Progenitor cell of endocrine pancreas (in vitro differentiated cells): ENCODE data around the gene MED4. TPM values are rescaled to one million over a fixed set of nuclear protein-coding genes. Genes with fewer than 3 reads are reported as not detected.

Experiments
- DNase-seq: peaks from one replicate; pipeline ENCODE4 v3.0.0; 2021; ENCODE audit warnings: low spot score; ENCODE audit not compliant: unreplicated experiment
- H3K27ac Mint-ChIP-seq: 2 replicates; pipeline ENCODE4 v1.8.0; 2021; ENCODE audit warnings: mild to moderate bottlenecking, moderate library complexity, mixed read lengths
- H3K27me3 Mint-ChIP-seq: 2 replicates; pipeline ENCODE4 v1.8.0; 2021; ENCODE audit warnings: mixed read lengths
- H3K36me3 Mint-ChIP-seq: 2 replicates; pipeline ENCODE4 v1.8.0; 2022; ENCODE audit warnings: mixed read lengths; ENCODE audit not compliant: insufficient read depth
- H3K4me1 Mint-ChIP-seq: 2 replicates; pipeline ENCODE4 v1.8.0; 2021; ENCODE audit warnings: low read depth, mixed read lengths
- H3K4me3 Mint-ChIP-seq: 2 replicates; pipeline ENCODE4 v1.8.0; 2021; ENCODE audit warnings: low read depth, mild to moderate bottlenecking, moderate library complexity, mixed read lengths
- H3K9me3 Mint-ChIP-seq: 2 replicates; pipeline ENCODE4 v1.8.0; 2021; ENCODE audit warnings: low read depth, mixed read lengths
- total RNA-seq: library from RNA; stranded (reverse); gene quantifications from 2 replicates; pipeline ENCODE4 v1.2.1, GENCODE V29; 2021
- TF ChIP-seq, protein P1 (sequence below): fragments of 200-600 bp; sonication (generic); IDR thresholded peaks from one replicate; pipeline ENCODE4 v1.5.0; 2021; ENCODE audit warnings: antibody characterized with exemption, mild to moderate bottlenecking; ENCODE audit not compliant: unreplicated experiment

MED4 gene
- total RNA-seq, 1 donor from 2014 or later = 56.1 TPM

DNA sequence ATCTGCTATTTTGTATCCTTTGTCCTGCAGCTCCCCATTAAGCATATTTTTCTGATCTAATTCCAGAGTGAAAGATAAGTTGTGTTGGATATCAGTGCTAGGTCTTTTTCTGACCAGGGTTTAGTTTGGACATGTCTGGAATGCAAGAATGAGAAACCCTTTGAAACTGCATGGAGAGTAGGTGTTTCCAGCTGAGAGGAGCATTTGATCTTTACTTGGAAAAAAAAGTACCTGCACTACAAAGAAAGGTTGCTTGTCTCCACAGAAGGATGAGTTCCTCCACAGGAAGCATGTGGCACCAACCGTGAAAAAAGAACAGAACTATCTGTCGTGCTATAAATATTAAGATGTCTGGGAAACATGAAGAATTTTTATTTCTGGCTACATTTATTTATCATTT is 36.6 kb upstream of the MED4 start:
- DNase-seq = no peak
- Mint-ChIP-seq H3K27ac (no peak overlapping the region), H3K4me1 (peaks cover 5% of the 10 kb centered on the region), H3K36me3 (no peaks in the 10 kb centered on the region), H3K27me3 (no peaks in the 10 kb centered on the region), H3K4me3 (no peak overlapping the region), H3K9me3 (no peaks in the 10 kb centered on the region)
- TF ChIP-seq, protein P1, sequence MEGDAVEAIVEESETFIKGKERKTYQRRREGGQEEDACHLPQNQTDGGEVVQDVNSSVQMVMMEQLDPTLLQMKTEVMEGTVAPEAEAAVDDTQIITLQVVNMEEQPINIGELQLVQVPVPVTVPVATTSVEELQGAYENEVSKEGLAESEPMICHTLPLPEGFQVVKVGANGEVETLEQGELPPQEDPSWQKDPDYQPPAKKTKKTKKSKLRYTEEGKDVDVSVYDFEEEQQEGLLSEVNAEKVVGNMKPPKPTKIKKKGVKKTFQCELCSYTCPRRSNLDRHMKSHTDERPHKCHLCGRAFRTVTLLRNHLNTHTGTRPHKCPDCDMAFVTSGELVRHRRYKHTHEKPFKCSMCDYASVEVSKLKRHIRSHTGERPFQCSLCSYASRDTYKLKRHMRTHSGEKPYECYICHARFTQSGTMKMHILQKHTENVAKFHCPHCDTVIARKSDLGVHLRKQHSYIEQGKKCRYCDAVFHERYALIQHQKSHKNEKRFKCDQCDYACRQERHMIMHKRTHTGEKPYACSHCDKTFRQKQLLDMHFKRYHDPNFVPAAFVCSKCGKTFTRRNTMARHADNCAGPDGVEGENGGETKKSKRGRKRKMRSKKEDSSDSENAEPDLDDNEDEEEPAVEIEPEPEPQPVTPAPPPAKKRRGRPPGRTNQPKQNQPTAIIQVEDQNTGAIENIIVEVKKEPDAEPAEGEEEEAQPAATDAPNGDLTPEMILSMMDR = no peak

DNA sequence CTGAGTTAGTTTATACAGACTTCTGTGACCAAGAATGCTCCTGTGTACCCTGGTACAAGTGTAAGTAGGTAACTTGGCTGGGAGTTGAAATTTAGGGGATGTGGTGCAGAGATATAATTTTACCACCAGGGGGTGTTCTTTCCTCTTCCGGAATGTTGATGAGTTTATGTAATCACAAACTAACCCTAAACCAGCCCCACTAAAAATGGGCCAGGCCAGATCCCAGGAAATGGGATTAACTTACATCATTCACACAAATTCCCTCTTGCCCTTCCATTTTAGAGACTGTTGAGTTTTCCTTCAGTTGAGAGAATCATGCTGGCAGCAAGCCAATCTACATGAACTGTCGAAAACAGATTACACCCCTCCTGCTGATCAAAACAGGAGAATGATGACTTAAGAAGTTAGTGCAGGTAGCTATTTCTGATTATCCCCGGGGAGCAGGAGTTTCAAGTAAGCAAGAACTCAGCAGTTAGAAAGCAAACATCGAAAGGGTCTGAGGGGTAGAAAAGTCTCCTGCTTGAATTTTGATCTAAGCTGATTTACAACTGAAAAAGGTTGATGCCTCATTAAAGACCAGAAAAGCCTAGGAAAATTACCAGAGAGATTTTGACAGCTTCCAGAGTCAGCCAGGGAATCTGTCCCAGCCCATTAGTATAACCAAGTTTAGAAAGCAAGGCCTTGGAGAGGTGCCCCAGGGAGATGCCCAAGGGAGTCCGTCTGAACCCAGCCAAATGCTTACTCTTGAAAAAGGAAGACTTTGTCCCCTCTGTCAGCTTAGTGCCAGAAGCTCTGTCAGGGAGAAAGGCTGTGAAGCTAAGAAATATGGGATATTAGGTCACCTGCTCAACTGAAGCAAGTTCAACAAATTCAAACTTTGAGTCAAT is 32.3 kb upstream of the MED4 start:
- Mint-ChIP-seq H3K4me1 (peaks cover 4% of the 10 kb centered on the region), H3K27me3 (no peaks in the 10 kb centered on the region), H3K27ac (peak overlapping the region; percentile 1), H3K9me3 (no peaks in the 10 kb centered on the region), H3K4me3 (no peak overlapping the region), H3K36me3 (no peaks in the 10 kb centered on the region)
- no peak for DNase-seq
- TF ChIP-seq, protein P1 = peak; percentile 82

DNA sequence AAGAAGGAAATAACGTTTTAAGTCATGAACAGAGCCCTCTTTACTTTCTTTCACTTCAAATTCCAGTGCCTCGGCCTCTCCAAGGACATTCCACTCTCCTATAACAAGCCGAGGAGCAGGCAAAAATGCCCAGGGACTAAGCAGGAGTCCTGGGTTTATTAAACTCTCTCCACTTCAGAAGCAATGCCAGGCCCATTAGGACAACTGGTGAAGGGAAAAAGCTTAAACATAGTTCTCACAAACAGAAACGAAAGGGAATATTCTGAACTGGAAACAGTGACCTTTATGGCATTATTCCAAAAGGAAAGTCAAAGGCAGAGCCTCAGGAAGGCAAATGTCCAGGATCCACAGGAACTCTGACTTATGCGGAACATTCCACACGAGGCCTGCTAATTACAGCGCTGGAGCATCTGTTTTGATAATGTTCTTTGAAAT is 30.9 kb upstream of the MED4 start:
- no peak overlapping the region for H3K27ac Mint-ChIP-seq
- TF ChIP-seq, protein P1 = no peak
- no peaks in the 10 kb centered on the region for H3K27me3 Mint-ChIP-seq
- no peak for DNase-seq
- H3K9me3 Mint-ChIP-seq = no peaks in the 10 kb centered on the region
- H3K36me3 Mint-ChIP-seq = no peaks in the 10 kb centered on the region
- H3K4me3 Mint-ChIP-seq = no peak overlapping the region
- H3K4me1 Mint-ChIP-seq = peaks cover 4% of the 10 kb centered on the region

DNA sequence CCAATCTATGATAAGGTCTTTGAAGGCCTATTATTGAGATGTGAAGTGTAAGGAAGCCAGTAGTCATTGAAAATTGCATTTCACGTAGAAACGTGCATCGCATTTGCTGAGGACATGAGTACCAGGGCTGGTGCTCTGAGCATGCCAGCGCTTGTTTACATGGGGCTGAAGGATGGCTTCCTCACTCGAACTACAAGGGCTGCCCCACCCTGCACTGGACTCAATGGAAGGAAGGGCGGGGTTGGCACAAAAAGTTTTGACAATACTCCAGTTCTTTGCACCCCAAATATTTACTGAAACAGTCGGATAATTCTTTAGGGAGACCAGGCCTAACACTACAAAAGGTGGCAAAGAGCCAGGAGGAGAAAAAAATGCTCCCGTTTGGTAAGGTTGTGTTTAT is 28.9 kb upstream of the MED4 start:
- DNase-seq = no peak
- Mint-ChIP-seq H3K4me1 (peaks cover 4% of the 10 kb centered on the region), H3K4me3 (no peak overlapping the region), H3K9me3 (no peaks in the 10 kb centered on the region), H3K36me3 (no peaks in the 10 kb centered on the region), H3K27me3 (no peaks in the 10 kb centered on the region), H3K27ac (no peak overlapping the region)
- TF ChIP-seq, protein P1 = no peak

DNA sequence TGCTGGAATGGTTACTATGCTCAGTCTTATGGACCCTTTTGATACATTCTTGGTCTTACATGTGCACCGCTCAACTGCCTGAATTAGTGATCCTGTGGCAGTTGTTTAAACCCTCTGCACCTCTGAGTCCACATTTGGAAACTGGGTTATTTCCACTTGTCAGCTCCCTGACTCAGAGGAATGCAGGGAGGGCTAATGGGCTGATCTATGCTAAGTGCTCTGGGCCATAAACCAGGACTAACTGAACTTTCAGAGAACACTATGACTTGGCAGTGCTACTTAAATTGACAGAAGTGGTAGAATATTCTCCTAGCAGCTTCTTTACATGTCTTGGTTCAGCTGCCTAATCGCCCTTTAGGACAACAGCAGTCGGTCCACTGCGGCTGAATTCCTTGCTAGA is 26.8 kb upstream of the MED4 start:
- Mint-ChIP-seq H3K36me3 (no peaks in the 10 kb centered on the region), H3K27ac (no peak overlapping the region), H3K4me3 (no peak overlapping the region), H3K4me1 (no peaks in the 10 kb centered on the region), H3K27me3 (no peaks in the 10 kb centered on the region), H3K9me3 (no peaks in the 10 kb centered on the region)
- TF ChIP-seq, protein P1 = no peak
- no peak for DNase-seq
